ENCODE measurements around the gene POLD4.

POLD4 gene

DNA sequence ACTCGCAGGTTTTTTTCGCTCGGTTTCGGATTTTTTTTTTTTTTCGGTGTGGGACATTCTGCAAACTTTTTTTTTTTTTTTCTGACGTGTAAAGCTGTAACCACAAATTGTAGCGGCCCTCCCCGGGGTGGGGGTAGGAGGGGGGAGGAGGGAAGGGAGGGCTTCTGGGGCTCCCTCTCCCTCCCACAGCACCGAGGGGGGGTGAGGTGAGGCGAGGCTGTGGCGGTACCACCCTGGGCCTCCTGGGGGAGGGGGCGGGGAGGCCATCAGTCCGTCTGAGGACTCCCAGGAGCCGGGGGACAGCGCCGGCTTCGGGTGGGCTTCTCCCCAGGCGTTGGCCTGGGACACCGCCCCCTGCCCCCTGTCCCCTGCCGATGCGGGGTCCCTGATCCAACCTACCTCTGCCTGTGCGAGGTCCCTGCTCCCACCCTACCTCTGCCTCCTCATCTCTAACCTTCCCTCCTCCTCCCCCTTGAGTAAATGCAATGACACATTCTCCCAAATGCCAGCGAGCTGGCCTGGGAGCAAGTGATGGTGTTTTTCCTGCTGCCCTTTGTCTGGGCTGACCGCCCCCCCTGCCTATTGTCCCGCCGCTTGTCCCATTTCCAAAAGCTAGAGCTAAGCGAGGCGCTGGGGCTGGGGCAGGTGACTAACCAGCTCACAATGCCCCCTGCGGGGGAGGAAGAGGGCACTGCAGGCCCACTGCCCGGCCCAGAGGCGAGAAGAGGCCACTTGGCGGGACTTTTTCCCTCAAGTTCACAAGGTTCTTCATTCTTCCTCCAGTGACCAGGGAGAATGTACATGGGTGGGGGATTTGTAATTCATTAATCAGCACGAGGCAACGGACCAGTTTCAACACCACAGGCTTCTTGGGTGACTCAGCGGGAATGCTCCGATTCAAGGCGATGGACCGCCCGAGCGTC lies 20.6 kb upstream of the POLD4 start:
- DNase-seq (ENCODE audit: extremely low read depth, insufficient read length), result peak; percentile 59
- TF ChIP-seq, protein P1, sequence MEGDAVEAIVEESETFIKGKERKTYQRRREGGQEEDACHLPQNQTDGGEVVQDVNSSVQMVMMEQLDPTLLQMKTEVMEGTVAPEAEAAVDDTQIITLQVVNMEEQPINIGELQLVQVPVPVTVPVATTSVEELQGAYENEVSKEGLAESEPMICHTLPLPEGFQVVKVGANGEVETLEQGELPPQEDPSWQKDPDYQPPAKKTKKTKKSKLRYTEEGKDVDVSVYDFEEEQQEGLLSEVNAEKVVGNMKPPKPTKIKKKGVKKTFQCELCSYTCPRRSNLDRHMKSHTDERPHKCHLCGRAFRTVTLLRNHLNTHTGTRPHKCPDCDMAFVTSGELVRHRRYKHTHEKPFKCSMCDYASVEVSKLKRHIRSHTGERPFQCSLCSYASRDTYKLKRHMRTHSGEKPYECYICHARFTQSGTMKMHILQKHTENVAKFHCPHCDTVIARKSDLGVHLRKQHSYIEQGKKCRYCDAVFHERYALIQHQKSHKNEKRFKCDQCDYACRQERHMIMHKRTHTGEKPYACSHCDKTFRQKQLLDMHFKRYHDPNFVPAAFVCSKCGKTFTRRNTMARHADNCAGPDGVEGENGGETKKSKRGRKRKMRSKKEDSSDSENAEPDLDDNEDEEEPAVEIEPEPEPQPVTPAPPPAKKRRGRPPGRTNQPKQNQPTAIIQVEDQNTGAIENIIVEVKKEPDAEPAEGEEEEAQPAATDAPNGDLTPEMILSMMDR (IDR thresholded peaks at IDR 0.05; ENCODE audit: insufficient read depth, low read length, poor library complexity, severe bottlenecking), result peak; percentile 62
- Histone ChIP-seq H3K4me3 (replicated peaks; ENCODE audit: low read depth, low read length) (peak overlapping the region; percentile 56), H3K27me3 (replicated peaks; ENCODE audit: control insufficient read depth, insufficient read depth, low read length) (peaks cover 3% of the 10 kb centered on the region; the same call in 1 of the 2 replicates), H3K36me3 (ENCODE audit: control insufficient read depth, insufficient read depth, low read length) (no peaks in the 10 kb centered on the region)

DNA sequence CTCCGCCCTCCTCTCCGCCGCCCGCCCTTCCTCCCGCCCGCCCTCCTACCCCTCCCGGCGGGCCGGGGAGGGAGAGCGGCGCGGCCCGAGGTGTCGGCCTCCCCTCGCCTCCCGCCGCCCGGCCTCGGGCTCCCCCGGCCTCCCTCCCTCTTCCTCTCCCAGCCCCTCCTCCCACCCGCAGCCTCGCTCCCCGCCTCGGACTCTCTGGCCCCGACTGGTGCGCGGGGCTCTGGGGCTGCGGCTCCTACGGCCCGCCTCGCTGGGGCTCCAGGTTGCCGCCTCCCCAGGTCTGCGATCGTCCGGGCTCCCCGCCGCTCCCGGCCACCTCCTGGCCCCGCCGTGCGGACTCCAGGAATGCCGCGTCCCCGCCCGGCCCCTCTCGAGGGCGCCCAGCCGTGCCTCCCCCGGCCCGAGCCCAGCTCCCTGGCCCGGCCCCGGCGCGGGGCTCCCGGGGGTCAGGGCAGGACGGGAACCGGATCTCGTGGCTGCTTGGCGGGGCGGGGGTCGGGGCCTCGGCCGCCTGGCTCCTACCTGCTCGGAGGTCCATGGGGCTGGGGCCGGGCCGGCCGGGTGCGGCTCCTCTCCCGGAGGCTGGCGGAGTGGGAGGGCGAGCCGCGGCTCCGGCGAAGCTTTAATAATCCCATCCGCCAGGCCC lies 19.8 kb upstream of the POLD4 start, which contains the start of gene CLCF1:
CLCF1 (minus strand) TSS at position 606 of the 655 bp plus-strand sequence; CDS start at position 547, 59 bp downstream.
- DNase-seq (ENCODE audit: extremely low read depth, insufficient read length), result peak; percentile 56
- no peaks in the 10 kb centered on the region for H3K36me3 ChIP-seq (ENCODE audit: control insufficient read depth, insufficient read depth, low read length)
- H3K27me3 ChIP-seq (replicated peaks; ENCODE audit: control insufficient read depth, insufficient read depth, low read length), result peaks cover 3% of the 10 kb centered on the region; the same call in 1 of the 2 replicates
- peak within 1 kb of the TSS; percentile 56 for H3K4me3 ChIP-seq (replicated peaks; ENCODE audit: low read depth, low read length)
- TF ChIP-seq, protein P1 (IDR thresholded peaks at IDR 0.05; ENCODE audit: insufficient read depth, low read length, poor library complexity, severe bottlenecking), result no peak

DNA sequence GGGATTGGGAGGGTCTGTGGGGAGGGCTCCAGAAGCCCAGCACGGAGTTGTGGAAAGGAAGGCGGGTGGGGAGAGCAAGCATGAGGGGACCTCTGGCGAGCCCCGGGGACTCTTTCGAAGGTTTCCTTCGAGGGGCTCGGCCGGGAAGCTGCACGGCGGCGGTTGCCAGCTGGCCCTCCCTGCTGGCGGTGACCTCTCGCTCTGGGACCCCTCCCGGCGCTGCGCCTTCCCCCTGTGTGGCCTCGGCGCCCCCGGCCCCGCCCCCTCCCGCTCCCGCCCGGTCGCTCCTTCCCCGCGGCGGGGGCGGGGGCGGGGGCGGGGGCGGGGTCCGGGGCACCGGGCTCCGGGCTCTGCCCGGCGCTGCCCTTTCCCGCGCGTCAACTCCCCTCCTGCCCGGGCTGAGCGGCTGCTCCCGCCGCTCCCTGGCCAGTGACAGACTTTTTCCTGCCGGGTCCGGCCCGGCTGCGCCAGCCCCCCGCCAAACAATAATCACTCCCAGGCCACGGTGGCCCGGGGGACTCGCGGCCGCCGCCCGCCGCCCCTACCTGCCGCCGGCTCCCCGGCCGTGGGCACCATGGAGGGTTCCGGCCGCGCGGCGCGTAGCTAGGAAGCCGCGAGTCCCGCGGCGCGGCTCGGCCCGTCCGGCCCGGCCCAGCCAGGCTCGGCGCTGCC lies 19.1 kb upstream of the POLD4 start:
- TF ChIP-seq, protein P1 (IDR thresholded peaks at IDR 0.05; ENCODE audit: insufficient read depth, low read length, poor library complexity, severe bottlenecking), result no peak
- peak overlapping the region; percentile 56 for H3K4me3 ChIP-seq (replicated peaks; ENCODE audit: low read depth, low read length)
- peaks cover 3% of the 10 kb centered on the region; the same call in 1 of the 2 replicates for H3K27me3 ChIP-seq (replicated peaks; ENCODE audit: control insufficient read depth, insufficient read depth, low read length)
- H3K36me3 ChIP-seq (ENCODE audit: control insufficient read depth, insufficient read depth, low read length), result no peaks in the 10 kb centered on the region
- no peak for DNase-seq (ENCODE audit: extremely low read depth, insufficient read length)

DNA sequence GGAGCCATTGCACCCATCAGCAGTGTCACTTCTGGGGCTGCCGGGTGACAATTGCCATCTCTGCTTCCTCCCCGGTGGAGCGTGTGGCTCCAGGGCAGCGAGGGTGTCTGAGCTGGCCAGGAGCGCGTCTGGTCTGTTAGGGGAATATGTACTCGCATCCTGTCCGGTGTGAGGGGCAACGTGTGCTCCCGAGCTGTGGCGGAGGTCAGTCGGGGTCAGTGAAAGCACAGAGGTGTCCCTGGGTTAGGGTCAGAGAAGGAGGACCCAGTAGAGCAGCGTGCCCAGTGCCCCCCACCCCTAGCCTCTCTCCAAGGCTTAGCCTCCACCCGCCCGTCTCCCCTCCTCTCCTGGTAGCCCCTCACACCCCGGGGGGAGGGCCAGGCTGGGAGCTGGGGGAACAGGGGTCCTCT lies 18.6 kb upstream of the POLD4 start:
- Histone ChIP-seq H3K4me3 (replicated peaks; ENCODE audit: low read depth, low read length) (peak overlapping the region; percentile 40), H3K27me3 (replicated peaks; ENCODE audit: control insufficient read depth, insufficient read depth, low read length) (peaks cover 3% of the 10 kb centered on the region; the same call in 1 of the 2 replicates), H3K36me3 (ENCODE audit: control insufficient read depth, insufficient read depth, low read length) (no peaks in the 10 kb centered on the region)
- no peak for DNase-seq (ENCODE audit: extremely low read depth, insufficient read length)
- TF ChIP-seq, protein P1 (IDR thresholded peaks at IDR 0.05; ENCODE audit: insufficient read depth, low read length, poor library complexity, severe bottlenecking), result no peak

DNA sequence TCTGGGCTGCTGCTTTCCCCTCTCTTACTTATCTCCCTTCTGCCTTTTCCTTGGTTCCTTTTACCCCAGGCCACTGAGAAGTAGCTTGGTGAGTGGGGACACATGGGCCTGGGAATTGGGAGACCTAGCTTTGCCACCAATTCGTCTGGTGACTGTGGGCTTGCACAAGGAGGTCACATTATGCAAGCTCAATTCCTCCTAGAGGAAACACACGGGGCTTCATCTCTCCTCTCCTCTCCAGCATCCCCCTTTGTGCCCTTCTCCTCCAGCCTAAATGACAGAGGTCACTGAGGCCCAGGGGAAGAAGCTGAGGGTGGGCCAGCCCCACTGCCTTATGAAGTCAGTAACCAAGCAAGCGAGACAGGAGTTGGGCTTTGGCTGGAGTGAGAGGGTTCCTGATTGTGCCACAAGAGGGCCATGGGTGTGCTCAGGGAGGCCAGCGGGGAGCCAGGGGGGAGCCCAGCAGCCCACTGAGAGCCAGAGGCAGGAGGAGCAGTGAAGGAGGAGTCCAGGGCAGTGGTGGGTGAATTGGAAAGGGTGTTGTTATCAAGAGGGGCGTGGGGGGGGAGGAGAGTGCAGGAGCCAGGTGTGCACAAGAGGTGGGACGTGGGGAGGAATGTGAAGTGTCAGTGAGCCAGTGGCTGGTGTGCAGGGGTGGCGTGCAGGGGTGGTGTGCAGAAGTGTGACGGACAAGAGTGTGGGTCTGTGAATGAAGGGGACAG lies 18.0 kb upstream of the POLD4 start:
- Histone ChIP-seq H3K27me3 (replicated peaks; ENCODE audit: control insufficient read depth, insufficient read depth, low read length) (peaks cover 3% of the 10 kb centered on the region; the same call in 1 of the 2 replicates), H3K36me3 (ENCODE audit: control insufficient read depth, insufficient read depth, low read length) (no peaks in the 10 kb centered on the region), H3K4me3 (replicated peaks; ENCODE audit: low read depth, low read length) (no peak overlapping the region)
- DNase-seq (ENCODE audit: extremely low read depth, insufficient read length), result peak; percentile 34
- TF ChIP-seq, protein P1 (IDR thresholded peaks at IDR 0.05; ENCODE audit: insufficient read depth, low read length, poor library complexity, severe bottlenecking), result peak; percentile 46
